GM21423 (cell line): Measurements from ENCODE around the gene NMRK2.
A peak's percentile ranks its signal among the peaks of the same experiment; 100 is the strongest.
"Not testable (repeated sequence)": the region's sequence is repeated elsewhere in the genome, so short reads cannot be mapped to it uniquely, and the experiment has no call there.

Source experiments
- ATAC-seq: cut with Tn5 transposase; IDR thresholded peaks from one replicate; pipeline ENCODE4 v1.9.1; 2021; ENCODE audit warnings: mild to moderate bottlenecking, moderate library complexity; ENCODE audit not compliant: unreplicated experiment

Gene NMRK2

DNA sequence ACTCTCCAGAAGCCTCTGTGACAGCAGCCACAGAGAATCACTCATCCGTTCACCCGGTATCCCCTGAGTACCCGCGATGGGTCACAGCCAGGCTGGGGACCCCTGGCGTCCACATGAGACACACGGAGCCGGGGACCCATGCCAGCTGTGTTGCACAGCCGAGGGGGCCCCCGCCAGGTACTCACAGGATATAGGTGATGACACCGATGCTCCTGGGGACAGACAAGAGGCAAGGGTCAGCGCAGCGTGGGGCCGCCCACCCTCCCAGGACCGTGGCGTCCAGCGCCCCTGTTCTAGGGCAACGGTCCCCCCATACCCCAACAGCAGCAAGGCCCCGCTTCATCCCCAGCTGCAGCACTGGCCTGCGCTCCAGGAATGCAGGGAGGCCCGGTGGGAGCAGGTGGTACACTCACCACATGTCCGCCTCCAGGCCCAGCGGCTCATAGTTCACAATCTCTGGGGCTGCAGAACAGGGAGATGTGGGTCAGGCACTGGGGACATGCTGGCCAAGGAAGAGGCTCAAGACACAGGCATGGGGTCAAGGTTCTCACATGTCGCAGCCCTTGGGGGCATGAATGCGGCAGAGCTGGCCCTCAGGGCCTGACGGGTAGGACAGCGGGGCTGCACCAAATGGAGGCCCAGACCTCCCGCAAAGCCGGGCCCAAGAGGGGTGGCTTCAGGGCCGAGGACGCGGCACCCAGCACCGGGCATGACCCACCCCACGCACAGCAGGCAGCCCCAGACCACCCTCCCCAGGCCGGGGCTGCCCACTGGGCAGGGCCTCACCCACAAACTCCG is 30.8 kb downstream of the NMRK2 start:
- no peak for ATAC-seq

DNA sequence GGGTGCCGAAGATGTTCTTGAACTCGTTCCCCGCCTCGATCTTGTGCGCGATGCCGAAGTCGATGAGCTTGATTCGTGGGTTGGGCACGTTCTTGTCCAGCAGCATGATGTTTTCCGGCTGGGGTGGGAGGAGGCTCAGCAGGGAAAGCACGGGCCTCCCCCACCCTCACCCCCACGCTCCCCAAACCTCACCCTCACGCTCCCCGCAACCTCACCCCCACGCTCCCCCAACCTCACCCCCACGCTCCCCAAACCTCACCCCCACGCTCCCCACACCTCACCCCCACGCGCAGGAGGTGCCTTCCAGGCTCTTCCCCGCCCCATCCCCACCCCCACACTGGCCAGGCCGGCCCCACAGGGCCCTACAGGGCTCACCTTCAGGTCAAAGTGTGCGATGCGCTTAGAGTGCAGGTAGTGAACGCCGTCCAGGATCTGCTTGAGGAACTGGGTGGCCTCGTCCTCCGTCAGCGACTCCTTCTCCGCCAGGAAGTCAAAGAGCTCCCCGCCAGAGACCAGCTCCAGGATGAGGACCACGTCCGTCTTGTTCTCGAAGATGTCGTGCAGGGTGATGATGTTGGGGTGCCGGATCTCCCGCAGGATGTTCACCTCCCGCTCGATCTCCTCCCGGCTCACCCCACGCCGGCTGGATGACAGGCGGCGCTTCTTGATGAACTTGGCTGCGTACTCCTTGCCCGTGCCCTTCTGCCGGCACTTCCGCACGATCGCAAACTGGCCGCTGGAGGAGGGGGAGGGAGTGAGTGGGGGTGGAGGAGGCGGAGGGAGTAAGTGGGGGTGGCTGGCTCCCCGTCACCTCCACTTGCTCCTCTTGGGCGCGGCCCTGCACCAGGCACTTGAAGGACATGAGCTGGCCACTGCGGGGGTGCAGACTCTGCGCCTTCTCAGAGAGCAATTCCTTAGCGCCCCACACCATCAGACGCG is 31.7 kb downstream of the NMRK2 start:
- no peak for ATAC-seq

GRCh38 chr19:3966051-3967017 is 33.5 kb downstream of the NMRK2 start:
- no peak for ATAC-seq

DNA sequence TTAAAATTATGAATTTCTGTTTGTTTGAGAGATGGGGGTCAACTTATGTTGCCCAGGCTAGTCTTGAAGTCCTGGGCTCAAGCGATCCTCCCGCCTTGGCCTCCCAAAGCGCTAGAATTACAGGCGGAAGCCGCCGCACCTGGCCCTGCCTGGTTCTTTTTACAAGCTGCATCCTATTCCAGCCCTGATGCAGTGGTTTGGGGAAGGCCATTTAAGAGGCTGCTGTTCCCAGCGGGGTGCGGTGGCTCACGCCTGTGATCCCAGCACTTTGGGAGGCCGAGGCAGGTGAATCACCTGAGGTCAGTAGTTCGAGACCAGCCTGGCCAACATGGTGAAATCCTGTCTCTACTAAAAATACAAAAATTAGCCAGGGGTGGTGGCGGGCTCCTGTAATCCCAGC is 35.1 kb downstream of the NMRK2 start:
- ATAC-seq, result not testable (repeated sequence)

DNA sequence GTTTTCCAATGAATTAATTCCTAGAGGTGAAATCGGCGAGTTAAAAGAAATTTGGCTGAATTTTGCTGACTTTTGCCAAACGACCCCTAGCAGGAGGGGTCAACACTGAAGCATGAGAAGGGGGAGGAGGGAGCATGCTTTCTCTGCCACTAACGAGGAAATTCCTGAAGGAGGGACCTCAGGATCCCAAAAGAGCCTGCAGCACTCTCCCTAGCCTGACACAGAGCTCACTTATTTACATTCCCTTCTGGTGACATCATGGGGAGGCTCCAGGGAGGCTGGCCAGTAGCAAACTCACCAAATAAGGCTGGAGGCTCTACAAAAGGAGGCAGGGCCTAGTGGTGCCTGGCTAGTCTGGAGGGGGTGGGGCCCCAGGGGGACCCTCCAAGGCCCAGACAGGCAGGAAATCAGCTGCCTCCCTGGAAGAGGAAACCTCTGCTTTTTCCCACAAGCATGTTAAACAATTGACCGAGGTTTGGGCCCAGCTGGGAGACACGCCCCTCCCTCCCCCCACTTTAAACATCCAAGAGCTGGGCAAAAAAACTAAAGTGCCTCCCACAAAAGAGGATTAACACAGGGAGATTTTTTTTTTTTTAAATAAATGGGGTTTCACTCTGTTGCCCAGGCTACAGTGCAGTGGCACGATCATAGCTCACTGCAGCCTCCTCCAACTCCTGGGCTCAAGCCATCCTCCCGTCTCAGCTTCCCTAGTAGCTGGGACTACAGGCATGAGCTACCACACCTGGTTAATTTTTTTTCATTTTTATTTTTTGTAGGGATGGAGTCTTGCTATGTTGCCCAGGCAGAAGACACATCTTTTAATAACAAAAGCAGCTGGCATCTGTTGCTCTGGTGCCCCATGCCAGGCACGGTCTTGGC is 35.9 kb downstream of the NMRK2 start:
- no peak for ATAC-seq

DNA sequence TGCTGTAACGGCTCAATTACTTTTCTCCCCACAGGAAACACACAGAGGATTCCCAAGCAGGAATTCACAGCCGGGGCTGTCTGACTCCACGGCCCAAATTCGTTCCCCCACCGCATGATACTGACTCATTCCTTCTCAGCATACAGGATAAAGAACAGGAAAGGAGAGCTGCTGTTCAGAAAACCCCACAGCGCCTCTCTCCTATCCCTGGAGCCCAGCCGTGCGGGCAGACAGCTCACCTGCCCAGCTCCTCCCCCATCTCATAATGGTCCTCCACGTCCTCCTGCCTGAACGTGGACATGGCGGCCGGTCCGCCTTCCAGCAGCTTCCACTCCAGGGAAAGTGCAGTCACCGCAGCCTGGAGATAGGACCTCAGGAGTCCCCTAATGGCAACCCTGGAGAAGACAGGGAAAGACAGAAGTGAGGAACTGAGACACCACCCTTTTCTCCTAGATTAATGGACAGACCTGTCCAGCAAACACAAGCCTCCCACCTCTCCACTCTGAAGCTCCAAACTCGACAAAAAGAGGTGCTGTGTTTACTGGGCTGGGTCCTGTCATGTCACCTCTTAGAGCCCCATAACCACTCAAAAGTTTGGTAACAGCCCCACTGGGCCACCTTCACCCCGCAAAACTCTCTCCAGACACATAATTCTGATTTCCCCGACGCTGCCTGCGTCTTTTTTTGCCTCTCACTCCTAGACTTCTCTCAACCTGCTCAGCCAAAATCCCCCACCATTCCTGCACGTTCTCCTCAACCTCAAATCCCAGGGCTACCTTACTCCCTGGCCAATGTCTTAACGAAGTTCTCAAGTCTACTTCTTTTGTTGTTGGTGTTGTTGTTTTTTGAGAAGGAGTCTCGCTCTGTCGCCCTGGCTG is 36.8 kb downstream of the NMRK2 start:
- ATAC-seq, result no peak

- ATAC-seq, result no peak
Observed at GRCh38 chr19:3970313-3970807, 37.5 kb downstream of the NMRK2 start.

- peak; percentile 91 for ATAC-seq
Observed at GRCh38 chr19:3970808-3971598, 38.1 kb downstream of the NMRK2 start, which contains the start of gene DAPK3. DAPK3 (minus strand) TSS chr19:3971099; CDS start chr19:3969735, 1,364 bp downstream.

GRCh38 chr19:3975144-3975543 is 42.3 kb downstream of the NMRK2 start:
- ATAC-seq, result no peak

DNA sequence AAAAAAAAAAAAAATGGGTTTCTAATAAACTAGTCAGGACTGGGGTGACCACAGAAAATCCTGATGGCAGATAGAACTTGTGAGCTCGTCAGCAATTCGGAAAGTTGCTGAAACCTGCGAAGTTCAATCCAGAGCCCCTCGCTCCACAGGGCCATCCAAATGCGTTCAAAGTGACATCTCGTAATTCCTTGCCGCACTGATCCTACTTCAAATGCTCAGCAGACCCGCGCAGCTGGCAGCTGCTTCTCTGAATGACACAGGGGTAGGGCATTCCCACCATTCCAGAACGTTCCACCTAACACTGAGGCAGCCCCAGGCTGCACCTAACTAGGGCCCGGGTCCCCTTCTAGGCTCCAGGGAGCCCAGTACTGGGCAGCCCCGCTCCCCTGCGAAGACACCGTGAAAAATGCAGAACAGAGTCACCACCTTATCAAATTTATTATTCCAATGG is 42.8 kb downstream of the NMRK2 start:
- no peak for ATAC-seq

DNA sequence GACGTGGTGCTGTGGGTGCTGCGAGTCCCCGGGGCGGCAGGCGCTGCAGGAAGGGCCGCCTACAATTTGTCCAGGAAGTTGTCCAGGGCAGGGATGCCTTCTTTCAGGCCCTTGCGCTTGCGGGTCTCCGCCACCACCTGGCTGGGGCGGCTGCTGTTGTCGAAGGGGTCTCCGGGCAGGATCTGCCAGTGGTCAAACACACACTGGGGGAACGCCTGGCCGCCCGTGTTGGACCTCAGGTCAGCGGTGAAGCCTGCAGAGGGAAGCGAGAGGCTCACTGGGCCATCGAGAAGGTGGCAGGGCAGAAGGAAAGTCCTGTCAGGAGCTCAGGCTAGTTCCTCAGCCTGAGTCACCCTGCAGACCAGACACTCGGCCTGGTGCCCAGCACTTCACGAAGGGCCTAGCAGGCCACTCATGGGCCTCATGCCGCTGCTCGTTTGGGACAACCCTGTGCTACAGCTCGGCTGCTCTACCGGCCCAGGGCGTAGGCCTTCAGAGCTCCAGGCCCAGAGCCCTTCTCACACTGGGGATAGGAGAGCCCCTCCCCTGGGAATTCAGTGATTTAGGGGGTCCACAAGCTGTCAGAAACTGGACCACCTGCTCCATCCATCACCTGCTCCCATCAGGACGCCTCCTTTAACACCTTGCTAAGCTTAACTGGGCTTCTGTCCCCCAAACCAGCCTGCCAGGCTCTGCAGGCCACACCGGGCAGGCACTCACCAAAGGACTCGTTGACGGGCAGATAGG is 43.8 kb downstream of the NMRK2 start:
- ATAC-seq, result no peak

GRCh38 chr19:3977242-3978143 is 44.6 kb downstream of the NMRK2 start:
- ATAC-seq, result no peak

DNA sequence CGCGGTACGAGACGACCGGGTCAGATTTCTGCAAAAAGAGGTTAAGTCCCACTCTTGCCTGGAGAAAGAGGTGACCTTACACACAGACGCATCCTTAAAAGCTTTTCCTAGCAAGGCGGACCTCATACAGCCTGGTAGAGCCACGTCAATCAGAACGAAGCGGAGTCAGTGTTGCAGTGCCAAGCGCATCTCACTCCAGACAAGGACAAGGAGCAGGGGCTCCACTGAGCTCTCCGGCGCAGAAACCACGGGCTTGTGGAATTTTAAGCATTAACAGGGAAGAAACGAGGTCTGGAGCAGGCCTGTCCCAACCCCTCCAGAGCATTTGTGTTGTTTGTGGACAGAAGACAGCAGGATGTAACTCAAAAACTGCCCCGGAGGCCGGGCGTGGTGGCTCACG is 45.3 kb downstream of the NMRK2 start:
- no peak for ATAC-seq

DNA sequence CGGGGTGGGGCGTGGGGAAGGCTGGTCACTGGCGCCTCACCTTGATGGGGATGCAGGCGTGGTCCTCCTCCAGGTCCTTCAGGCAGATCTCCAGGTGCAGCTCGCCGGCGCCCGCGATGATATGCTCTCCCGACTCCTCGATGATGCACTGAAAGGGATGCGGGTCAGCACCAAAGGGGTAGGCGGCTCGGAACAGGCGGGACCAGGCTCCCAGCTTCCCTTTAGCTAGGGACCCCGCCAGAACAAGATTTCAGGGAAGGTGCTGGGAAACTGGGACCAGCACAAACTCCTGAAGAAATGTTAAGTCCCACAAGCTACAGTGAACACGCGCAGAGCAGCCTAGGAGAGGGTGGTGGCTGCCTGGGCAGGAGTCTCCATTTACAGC is 46.4 kb downstream of the NMRK2 start:
- no peak for ATAC-seq

- no peak for ATAC-seq
Observed at GRCh38 chr19:3979674-3980352, 46.9 kb downstream of the NMRK2 start.
